ENCODE measurements around the gene SIPA1L3.

Gene SIPA1L3

GRCh38 chr19:38173291-38174041, 266.5 kb downstream of the SIPA1L3 start:
- Histone ChIP-seq H2AFZ (ENCODE audit: low read depth, low read length, severe bottlenecking) (no peak overlapping the region), H3K9me2 (replicated peaks; ENCODE audit: insufficient read depth, low read length) (no peaks in the 10 kb centered on the region), H3K27ac (ENCODE audit: low read depth, low read length) (no peak overlapping the region), H4K20me1 (ENCODE audit: low read depth, low read length) (no peaks in the 10 kb centered on the region), H3K9me3 (ENCODE audit: insufficient read depth, low read length) (no peaks in the 10 kb centered on the region), H3K4me3 (ENCODE audit: insufficient read depth, low read length, poor library complexity, severe bottlenecking) (no peak overlapping the region), H3F3A (ENCODE audit: insufficient read depth) (no peaks in the 10 kb centered on the region), H3K36me3 (ENCODE audit: low read length) (no peaks in the 10 kb centered on the region; the same call in 1 of the 2 replicates), H3K9ac (ENCODE audit: low read length) (no peak overlapping the region), H3K79me2 (ENCODE audit: insufficient read depth, low read length) (no peaks in the 10 kb centered on the region), H3K27me3 (ENCODE audit: low read length) (no peaks in the 10 kb centered on the region), H3K4me2 (ENCODE audit: low read depth, low read length, poor library complexity, severe bottlenecking) (no peak overlapping the region)
- TF ChIP-seq CTCF (IDR thresholded peaks at IDR 0.05; ENCODE audit: insufficient read depth, low read length, poor library complexity, severe bottlenecking), result no peak
- TF ChIP-seq EZH2phosphoT487 (conservative IDR thresholded peaks at IDR 0.05; ENCODE audit: low read length), result no peak

- Histone ChIP-seq H4K20me1 (ENCODE audit: low read depth, low read length) (no peaks in the 10 kb centered on the region), H3F3A (ENCODE audit: insufficient read depth) (no peaks in the 10 kb centered on the region), H3K9ac (ENCODE audit: low read length) (no peak overlapping the region), H3K4me2 (ENCODE audit: low read depth, low read length, poor library complexity, severe bottlenecking) (no peak overlapping the region), H3K27ac (ENCODE audit: low read depth, low read length) (no peak overlapping the region), H3K36me3 (ENCODE audit: low read length) (peaks cover 8% of the 10 kb centered on the region), H3K79me2 (ENCODE audit: insufficient read depth, low read length) (no peaks in the 10 kb centered on the region), H3K4me3 (ENCODE audit: insufficient read depth, low read length, poor library complexity, severe bottlenecking) (no peak overlapping the region), H3K27me3 (ENCODE audit: low read length) (no peaks in the 10 kb centered on the region), H3K9me3 (ENCODE audit: insufficient read depth, low read length) (no peaks in the 10 kb centered on the region), H3K9me2 (replicated peaks; ENCODE audit: insufficient read depth, low read length) (no peaks in the 10 kb centered on the region), H2AFZ (ENCODE audit: low read depth, low read length, severe bottlenecking) (no peak overlapping the region)
- TF ChIP-seq EZH2phosphoT487 (conservative IDR thresholded peaks at IDR 0.05; ENCODE audit: low read length) (no peak), CTCF (IDR thresholded peaks at IDR 0.05; ENCODE audit: insufficient read depth, low read length, poor library complexity, severe bottlenecking) (no peak)
Measured at GRCh38 chr19:38175422-38175821, 268.4 kb downstream of the SIPA1L3 start.

- Histone ChIP-seq H2AFZ (ENCODE audit: low read depth, low read length, severe bottlenecking) (no peak overlapping the region), H3K4me3 (ENCODE audit: insufficient read depth, low read length, poor library complexity, severe bottlenecking) (no peak overlapping the region), H3K79me2 (ENCODE audit: insufficient read depth, low read length) (no peaks in the 10 kb centered on the region), H3K36me3 (ENCODE audit: low read length) (peaks cover 8% of the 10 kb centered on the region), H3K27me3 (ENCODE audit: low read length) (no peaks in the 10 kb centered on the region), H3K4me2 (ENCODE audit: low read depth, low read length, poor library complexity, severe bottlenecking) (no peak overlapping the region), H3K27ac (ENCODE audit: low read depth, low read length) (no peak overlapping the region), H4K20me1 (ENCODE audit: low read depth, low read length) (no peaks in the 10 kb centered on the region), H3K9ac (ENCODE audit: low read length) (no peak overlapping the region), H3F3A (ENCODE audit: insufficient read depth) (no peaks in the 10 kb centered on the region), H3K9me2 (replicated peaks; ENCODE audit: insufficient read depth, low read length) (no peaks in the 10 kb centered on the region), H3K9me3 (ENCODE audit: insufficient read depth, low read length) (no peaks in the 10 kb centered on the region)
- TF ChIP-seq CTCF (IDR thresholded peaks at IDR 0.05; ENCODE audit: insufficient read depth, low read length, poor library complexity, severe bottlenecking) (no peak), EZH2phosphoT487 (conservative IDR thresholded peaks at IDR 0.05; ENCODE audit: low read length) (no peak)
Measured at GRCh38 chr19:38180071-38180470, 273.1 kb downstream of the SIPA1L3 start.

All from SU-DHL-6 (cell line).